ENCODE data around the gene APOA1.

- TF ChIP-seq POLR2A (IDR thresholded peaks at IDR 0.05; ENCODE audit: low read length) (no peak), GATA1 (IDR thresholded peaks at IDR 0.05; ENCODE audit: low read depth, low read length) (no peak)
Measured at GRCh38 chr11:116842117-116842516, 4.7 kb upstream of the APOA1 start.
